ENCODE measurements around the gene FBXO5. TPM values are rescaled to one million over a fixed set of nuclear protein-coding genes. Genes with fewer than 3 reads are reported as not detected.

FBXO5 gene
- total RNA-seq, 1 donor from 2014 or later: 56.3 TPM

GRCh38 chr6:152957796-152958195 is 25.0 kb downstream of the FBXO5 start:
- Mint-ChIP-seq H3K36me3 (ENCODE audit: low read depth) (no peaks in the 10 kb centered on the region), H3K27ac (ENCODE audit: unreplicated experiment) (no peak overlapping the region), H3K27me3 (ENCODE audit: low read depth) (peaks cover 19% of the 10 kb centered on the region), H3K4me3 (no peak overlapping the region), H3K9me3 (peaks cover 2% of the 10 kb centered on the region), H3K4me1 (no peaks in the 10 kb centered on the region)
- no peak for TF ChIP-seq CTCF (conservative IDR thresholded peaks at IDR 0.05)
- no peak for DNase-seq (ENCODE audit: low read depth, low spot score)

DNA sequence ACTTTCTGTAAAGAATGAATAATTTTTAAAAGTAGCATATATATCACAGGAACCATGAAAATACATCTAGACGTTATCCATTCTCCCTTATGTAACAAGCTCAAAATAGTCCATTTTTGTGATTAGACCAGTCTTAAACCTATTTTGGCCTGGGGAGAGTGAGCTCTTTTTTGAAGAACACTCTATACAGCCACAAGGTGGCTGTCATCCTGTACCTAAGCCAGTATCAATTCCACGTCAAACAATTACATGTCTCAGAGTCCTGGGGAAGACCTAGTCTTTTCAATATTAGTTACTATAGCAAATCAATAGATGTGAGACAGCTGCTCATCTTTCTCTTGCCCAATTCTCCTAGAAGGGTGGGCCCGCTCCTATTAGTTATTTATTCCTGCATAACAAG is 28.4 kb downstream of the FBXO5 start:
- Mint-ChIP-seq H3K27me3 (ENCODE audit: low read depth) (peaks cover 16% of the 10 kb centered on the region), H3K36me3 (ENCODE audit: low read depth) (no peaks in the 10 kb centered on the region)
- TF ChIP-seq CTCF (conservative IDR thresholded peaks at IDR 0.05): no peak

DNA sequence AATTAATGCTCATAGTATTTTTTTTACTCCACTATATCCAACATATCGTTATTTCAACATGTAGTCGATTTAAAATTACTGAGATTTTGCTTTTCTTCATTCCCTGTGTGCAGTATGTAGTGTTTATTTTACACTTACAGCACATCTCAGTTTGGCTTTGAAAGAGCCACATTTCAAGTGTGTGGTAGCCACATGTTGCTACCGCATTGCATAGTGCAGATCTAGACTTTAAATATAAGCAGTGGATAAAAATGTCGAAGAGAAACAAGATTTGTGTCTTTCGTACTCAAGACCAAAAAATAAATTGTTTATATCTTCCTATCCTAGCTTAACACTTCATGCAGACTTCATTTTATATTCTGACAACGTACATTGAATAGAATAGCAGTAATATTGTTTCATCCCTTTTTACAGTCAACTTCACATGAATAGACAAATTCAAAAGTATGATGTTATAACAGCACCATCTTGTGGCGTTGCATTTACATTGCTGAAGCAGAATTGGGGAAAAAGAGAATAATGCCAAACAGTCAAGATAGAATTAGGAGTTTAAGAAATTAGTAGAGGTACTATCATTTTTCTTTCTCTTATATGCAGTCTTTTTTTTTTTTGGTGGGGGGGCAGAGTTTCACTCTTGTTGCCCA is 29.9 kb downstream of the FBXO5 start:
- H3K36me3 Mint-ChIP-seq (ENCODE audit: low read depth): no peaks in the 10 kb centered on the region
- DNase-seq (ENCODE audit: low read depth, low spot score): no peak

More for the DNA sequence above, 28.4 kb downstream of the FBXO5 start:
- no peak overlapping the region for H3K4me3 Mint-ChIP-seq
- DNase-seq (ENCODE audit: low read depth, low spot score): no peak
- H3K4me1 Mint-ChIP-seq: no peaks in the 10 kb centered on the region
- H3K9me3 Mint-ChIP-seq: peaks cover 2% of the 10 kb centered on the region
- H3K27ac Mint-ChIP-seq (ENCODE audit: unreplicated experiment): no peak overlapping the region

GRCh38 chr6:152952045-152952444 is 30.8 kb downstream of the FBXO5 start:
- peaks cover 28% of the 10 kb centered on the region for H3K27me3 Mint-ChIP-seq (ENCODE audit: low read depth)
- TF ChIP-seq CTCF (conservative IDR thresholded peaks at IDR 0.05): no peak
- no peaks in the 10 kb centered on the region for H3K36me3 Mint-ChIP-seq (ENCODE audit: low read depth)
- peaks cover 4% of the 10 kb centered on the region for H3K4me1 Mint-ChIP-seq
- no peaks in the 10 kb centered on the region for H3K9me3 Mint-ChIP-seq
- DNase-seq (ENCODE audit: low read depth, low spot score): no peak
- no peak overlapping the region for H3K4me3 Mint-ChIP-seq
- H3K27ac Mint-ChIP-seq (ENCODE audit: unreplicated experiment): no peak overlapping the region

More for the DNA sequence above, 29.9 kb downstream of the FBXO5 start:
- Mint-ChIP-seq H3K9me3 (peaks cover 2% of the 10 kb centered on the region), H3K4me1 (peaks cover 4% of the 10 kb centered on the region), H3K27me3 (ENCODE audit: low read depth) (peaks cover 19% of the 10 kb centered on the region), H3K27ac (ENCODE audit: unreplicated experiment) (no peak overlapping the region), H3K4me3 (no peak overlapping the region)
- peak; percentile 67 for TF ChIP-seq CTCF (conservative IDR thresholded peaks at IDR 0.05)

- no peak for TF ChIP-seq CTCF (conservative IDR thresholded peaks at IDR 0.05)
- no peaks in the 10 kb centered on the region for H3K36me3 Mint-ChIP-seq (ENCODE audit: low read depth)
- H3K4me1 Mint-ChIP-seq: peaks cover 4% of the 10 kb centered on the region
- H3K9me3 Mint-ChIP-seq: no peaks in the 10 kb centered on the region
- no peak for DNase-seq (ENCODE audit: low read depth, low spot score)
- H3K27me3 Mint-ChIP-seq (ENCODE audit: low read depth): peaks cover 38% of the 10 kb centered on the region
- no peak overlapping the region for H3K4me3 Mint-ChIP-seq
- no peak overlapping the region for H3K27ac Mint-ChIP-seq (ENCODE audit: unreplicated experiment)
These were observed 32.6 kb downstream of the FBXO5 start for GRCh38 chr6:152950240-152950639.

All from neural crest cell (in vitro differentiated cells).